Left colon (tissue), 2 donors: ENCODE results near the gene MYOG. TPM values are rescaled to one million over a fixed set of nuclear protein-coding genes. Genes with fewer than 3 reads are reported as not detected.
A peak's percentile ranks its signal among the peaks of the same experiment; 100 is the strongest.

ENCODE experiments used
- ATAC-seq: fragments of 200-7000 bp; cut with Tn5 transposase; one replicate; pipeline ENCODE4 v1.9.1; 2020; ENCODE audit warnings: mild to moderate bottlenecking, moderate library complexity
- DNase-seq, 2 donors: peaks; one replicate each; pipeline ENCODE4 v3.0.0-alpha.2; 2020
- intact Hi-C, 2 donors: fragments of 100-400 bp; cut with DNase I in 1 of 2; cut with micrococcal nuclease in 1 of 2; formaldehyde crosslinking; loops; one replicate each; pipeline versions ENCODE4 v1.11.2 to v1.14.0; 2022; cut with DNase I, micrococcal nuclease
- total RNA-seq, 2 donors: library from RNA; stranded (reverse); fragmentation: NEBNext Ultra II Directional; extraction: Animal tissue kit (Norgen Biotek cat#: 25700); gene quantifications; one replicate each; pipeline ENCODE4 v1.2.1, GENCODE V29; 2021
- donor health status: DM: no; HTN: no; CAD: no.
- donor health status: DM: yes; HTN: yes; CAD: no.

The MYOG gene
- total RNA-seq, 2 donors from 2014 or later = not detected

GRCh38 chr1:203055161-203055799 lies 30.5 kb downstream of the MYOG start:
- ATAC-seq = no peak
- intact Hi-C loops = no loop called here
- no peak for DNase-seq

DNA sequence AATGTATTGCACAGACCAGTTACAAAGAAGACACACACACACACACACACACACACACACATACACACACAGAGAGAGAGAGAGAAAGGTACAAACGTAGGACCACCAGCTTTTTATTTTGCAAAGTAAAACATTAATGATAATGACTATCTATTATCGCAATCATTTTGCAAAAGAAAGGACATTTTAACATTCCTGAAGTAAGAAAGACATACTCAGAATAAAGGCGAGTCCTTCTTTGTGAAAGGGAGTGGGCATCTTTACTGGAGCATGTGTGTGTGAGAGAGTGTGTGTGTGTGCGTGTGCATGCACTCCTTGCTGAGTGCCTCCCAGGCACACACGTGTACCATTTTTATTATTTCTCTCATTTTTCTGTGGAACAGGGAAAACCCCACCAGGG lies 31.2 kb downstream of the MYOG start:
- no peak for DNase-seq
- no peak for ATAC-seq
- intact Hi-C loops = no loop called here

DNA sequence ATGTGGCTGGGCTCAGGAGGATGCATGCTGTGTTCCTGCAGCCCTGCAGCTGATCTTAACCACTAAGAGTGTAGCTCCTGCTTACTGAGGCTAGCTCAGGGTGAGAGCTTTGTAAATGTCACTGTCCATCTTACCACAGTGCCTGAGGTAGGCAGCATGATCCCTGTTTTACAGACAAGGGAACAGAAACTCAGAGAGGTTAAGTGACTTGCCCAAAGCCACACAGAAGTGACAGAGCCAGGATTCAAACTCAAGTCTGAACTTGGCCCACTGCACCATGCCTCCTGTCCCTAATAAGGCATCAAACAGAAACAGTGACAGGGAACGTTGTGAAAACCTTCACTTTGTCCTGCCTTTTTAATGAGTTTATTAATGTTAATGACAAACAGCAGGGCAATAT lies 31.6 kb downstream of the MYOG start:
- DNase-seq (no peak), ATAC-seq (no peak)
- intact Hi-C loops = no loop called here

- intact Hi-C loops = no loop called here
- no peak for ATAC-seq
- no peak for DNase-seq
Measured at GRCh38 chr1:203052601-203053000, 33.2 kb downstream of the MYOG start.

DNA sequence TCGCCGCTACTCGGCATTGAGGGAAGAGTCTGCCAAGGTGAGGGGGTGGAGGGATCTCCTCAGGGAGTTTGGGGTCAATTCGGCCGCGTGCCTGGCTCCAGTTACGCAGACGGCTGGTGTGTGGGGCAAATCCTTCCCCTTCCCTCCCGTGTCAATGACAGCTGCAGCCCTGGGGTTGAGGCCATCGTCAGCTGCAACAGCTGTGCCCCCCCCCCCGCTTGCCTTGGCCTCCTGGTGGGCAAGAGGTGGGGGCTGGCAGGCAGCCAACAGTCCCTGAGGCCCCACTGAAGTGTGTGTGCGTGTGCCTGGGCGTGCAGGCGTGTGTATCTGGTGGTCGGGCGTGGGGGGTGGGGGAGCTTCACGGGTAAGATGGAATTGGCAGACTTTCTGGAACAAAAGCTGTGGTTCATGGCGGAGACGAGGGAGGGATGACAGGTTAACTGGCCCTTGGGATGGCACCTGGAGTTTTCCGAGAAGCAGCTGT lies 33.9 kb downstream of the MYOG start:
- no peak for DNase-seq
- no peak for ATAC-seq
- intact Hi-C loops = no loop called here

- intact Hi-C loops = no loop called here
- DNase-seq = no peak
Measured at GRCh38 chr1:203050826-203051225, 35.0 kb downstream of the MYOG start.

GRCh38 chr1:203049576-203050180 lies 36.1 kb downstream of the MYOG start:
- ATAC-seq = no peak
- DNase-seq = no peak
- intact Hi-C loops = no loop called here

More at GRCh38 chr1:203050826-203051225, 35.0 kb downstream of the MYOG start:
- ATAC-seq = no peak

DNA sequence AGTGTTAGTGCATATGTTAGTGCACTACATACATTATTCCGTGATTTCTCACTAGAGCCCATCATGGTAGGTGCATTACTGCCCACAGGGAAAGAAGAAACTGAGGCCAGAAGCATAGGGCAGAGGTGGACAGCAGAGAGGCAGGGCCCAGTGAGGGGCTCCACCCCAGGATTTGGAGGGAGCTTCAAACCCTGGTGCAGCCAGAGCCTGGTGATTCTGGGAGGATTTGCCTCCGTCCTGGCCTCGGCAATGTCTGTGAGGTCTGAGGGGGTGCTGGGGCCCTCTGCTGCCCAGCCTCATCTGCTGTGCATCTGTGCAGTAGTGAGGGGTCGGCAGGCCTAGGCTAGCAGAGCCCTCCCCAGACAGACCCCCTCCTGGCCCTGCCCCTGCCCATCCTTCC lies 36.7 kb downstream of the MYOG start:
- DNase-seq (no peak), ATAC-seq (no peak)
- intact Hi-C loops = no loop called here

GRCh38 chr1:203048555-203049051 lies 37.2 kb downstream of the MYOG start:
- intact Hi-C loops = no loop called here
- peak; percentile 76 for ATAC-seq
- DNase-seq = no peak

- no peak for ATAC-seq
- DNase-seq = no peak
- intact Hi-C loops = no loop called here
Measured at GRCh38 chr1:203048086-203048485, 37.7 kb downstream of the MYOG start.

DNA sequence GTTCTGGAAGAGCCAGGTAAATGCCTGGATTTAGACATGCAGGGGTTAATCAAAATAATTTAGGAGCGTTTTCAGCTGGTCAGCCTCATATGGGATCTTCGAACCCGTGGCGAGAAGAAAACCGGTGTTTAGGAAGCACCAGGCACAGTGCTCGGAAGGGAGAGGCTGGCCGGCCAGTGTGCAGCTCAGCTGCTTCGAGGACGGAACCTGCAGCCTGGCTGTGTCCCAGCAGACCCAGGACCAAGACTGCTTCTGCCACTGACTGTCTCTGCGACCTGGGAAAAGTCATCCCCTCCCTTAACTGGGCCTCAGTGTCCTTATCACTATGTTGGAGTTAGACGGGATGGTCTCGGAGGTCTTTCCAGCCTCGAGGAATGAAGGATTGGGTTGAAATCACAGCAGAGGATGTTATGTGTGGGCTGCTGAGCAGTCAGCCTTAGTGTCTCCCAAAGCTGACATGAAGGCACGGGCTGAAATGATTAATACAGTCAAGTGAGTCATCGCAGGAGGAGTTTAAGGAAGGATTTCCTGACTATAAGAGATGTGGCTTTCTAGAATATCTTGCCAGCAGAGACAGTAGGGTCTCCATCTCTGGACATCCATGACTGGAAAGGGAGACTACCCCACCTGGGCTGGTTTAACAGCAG lies 38.7 kb downstream of the MYOG start:
- intact Hi-C loops = no loop called here
- DNase-seq = no peak
- ATAC-seq = no peak

DNA sequence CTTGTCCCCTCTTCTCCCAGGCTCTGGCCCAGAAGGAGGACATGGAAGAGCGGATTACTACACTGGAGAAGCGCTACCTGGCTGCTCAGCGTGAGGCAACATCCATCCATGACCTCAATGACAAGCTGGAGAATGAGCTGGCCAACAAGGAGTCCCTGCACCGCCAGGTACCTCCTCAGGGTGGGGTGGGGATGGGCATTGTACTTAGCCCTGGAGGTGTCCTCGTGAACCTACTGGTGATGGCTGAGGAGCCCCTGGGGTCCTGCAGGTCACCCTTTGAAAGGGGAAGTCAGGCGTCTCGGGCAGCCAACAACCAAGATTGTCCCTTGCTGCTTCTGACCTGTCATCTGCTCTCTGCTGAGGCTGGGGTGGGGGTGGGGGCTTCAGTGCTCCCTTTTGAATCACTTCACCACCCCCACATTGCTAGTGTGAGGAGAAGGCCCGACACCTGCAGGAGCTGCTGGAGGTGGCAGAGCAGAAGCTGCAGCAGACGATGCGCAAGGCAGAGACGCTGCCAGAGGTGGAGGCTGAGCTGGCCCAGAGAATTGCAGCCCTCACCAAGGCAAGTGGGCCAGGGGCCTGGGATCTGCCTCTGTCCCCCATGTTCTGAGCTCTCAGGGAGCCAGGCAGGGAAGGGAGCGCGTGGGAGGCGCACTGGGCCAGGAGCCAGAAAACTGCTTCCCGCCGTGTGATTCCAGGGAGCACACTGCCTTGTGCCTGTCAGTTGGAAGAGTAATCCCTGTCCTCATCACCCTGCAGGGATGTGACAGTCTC lies 39.8 kb downstream of the MYOG start:
- DNase-seq (no peak), ATAC-seq (no peak)
- intact Hi-C loops = no loop called here

DNA sequence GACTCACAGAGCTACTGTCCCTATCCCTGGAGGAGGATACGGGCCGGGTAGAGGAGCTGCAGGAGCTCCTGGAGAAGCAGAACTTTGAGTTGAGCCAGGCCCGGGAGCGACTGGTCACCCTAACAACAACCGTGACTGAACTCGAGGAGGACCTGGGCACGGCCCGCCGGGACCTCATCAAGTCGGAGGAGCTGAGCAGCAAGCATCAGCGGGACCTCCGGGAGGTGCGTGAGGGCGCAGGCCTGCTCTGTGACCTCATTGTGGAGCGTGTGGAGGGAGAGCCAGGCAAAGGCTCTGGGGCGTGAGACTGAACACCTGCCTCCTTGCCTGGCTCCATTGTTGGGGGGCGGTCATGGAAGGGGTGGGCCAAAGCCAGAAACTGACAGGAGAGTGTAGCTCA lies 40.5 kb downstream of the MYOG start:
- DNase-seq (no peak), ATAC-seq (no peak)
- intact Hi-C loops = no loop called here

GRCh38 chr1:203044546-203045250 lies 41.1 kb downstream of the MYOG start:
- no peak for DNase-seq

DNA sequence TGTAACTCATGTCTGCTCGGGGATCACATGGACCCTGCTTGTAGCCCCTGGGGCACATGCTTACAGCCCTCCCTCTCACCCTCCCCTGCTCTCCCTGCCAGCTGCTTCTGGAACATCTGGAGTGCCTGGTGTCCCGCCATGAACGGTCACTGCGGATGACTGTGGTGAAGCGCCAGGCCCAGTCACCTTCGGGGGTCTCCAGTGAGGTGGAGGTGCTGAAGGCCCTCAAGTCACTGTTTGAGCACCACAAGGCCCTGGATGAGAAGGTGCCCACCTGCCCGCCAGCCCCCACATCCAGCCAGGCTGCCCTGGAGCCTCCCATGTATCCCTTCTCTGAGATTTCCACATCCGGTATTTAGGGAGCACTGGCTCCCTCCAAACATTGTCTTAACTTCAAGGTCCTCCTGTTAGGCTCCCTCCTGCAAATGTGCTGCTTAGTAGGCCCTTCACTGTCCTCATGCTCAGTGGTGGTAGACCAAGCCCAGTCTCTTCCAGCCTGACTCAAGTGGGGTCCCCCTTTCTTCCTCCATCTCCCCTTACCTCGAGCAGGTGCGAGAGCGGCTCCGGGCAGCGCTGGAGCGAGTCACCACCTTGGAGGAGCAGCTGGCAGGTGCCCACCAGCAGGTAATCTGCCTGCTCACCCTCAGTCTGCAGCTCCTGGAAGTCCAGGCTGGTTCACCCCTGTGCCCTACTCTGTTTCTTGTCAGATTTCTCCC lies 41.8 kb downstream of the MYOG start:
- peak in 1 of 2 donors; percentile 11 for DNase-seq
- intact Hi-C loops = loop anchor here in 1 of 2 donors (5.0 kb wide), 1 partner anchor 128 kb away; no protein-coding TSS in a partner anchor
- no peak for ATAC-seq

More at GRCh38 chr1:203044546-203045250, 41.1 kb downstream of the MYOG start:
- intact Hi-C loops = loop anchor here in 1 of 2 donors (5.0 kb wide), 1 partner anchor 128 kb away; no protein-coding TSS in a partner anchor
- ATAC-seq = no peak

DNA sequence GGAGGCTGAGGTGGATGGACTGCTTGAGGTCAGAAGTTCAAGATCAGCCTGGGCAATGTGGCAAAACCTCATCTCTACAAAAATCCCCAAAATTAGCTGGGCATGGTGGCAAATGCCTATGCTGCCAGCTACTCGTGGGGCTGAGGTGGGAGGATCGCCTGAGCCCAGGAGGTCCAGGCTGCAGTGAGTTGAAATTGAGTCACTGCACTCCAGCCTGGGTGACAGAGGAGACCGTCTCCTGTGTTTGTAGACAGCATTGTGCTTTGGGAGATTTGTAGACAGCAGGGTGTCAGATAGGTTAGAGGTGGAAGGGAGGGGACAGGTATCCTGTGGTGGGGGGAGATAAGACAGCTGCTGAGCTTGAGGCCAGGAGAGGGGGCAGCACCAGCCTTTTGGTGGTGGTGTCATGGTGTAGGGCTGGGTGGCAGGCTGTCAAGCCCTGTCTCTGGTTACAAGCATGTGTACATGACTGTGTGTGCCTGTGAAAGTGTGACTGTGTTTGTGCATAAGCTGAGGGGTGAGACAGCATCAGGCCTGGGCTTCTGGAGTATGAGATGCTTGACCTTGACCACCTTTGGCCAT lies 44.4 kb downstream of the MYOG start:
- ATAC-seq (no peak), DNase-seq (no peak)
- intact Hi-C loops = loop anchor here in 1 of 2 donors (5.0 kb wide), 1 partner anchor 131 kb away; no protein-coding TSS in a partner anchor

GRCh38 chr1:203040513-203041275 lies 45.1 kb downstream of the MYOG start:
- intact Hi-C loops = loop anchor here in 1 of 2 donors (5.0 kb wide), 1 partner anchor 132 kb away; no protein-coding TSS in a partner anchor
- DNase-seq = no peak
- ATAC-seq = no peak
